Cerebellar nuclear complex (tissue), 1 donor: ENCODE measurements around the gene IGF2R.

ENCODE experiments used
- DNase-seq, 2 experiments: peaks; one replicate each; lab custom pipeline; 2025; lab: John Stamatoyannopoulos, UW

The IGF2R gene

GRCh38 chr6:160049346-160049745 is 80.5 kb downstream of the IGF2R start:
- DNase-seq: no peak

GRCh38 chr6:160050022-160050421 is 81.1 kb downstream of the IGF2R start:
- no peak for DNase-seq

- DNase-seq: no peak
Observed at GRCh38 chr6:160051390-160051789, 82.5 kb downstream of the IGF2R start.

GRCh38 chr6:160054271-160054670 is 85.4 kb downstream of the IGF2R start:
- DNase-seq: no peak

GRCh38 chr6:160054913-160055312 is 86.0 kb downstream of the IGF2R start:
- no peak for DNase-seq

- DNase-seq: no peak
Observed at GRCh38 chr6:160055378-160055777, 86.5 kb downstream of the IGF2R start.

GRCh38 chr6:160055813-160056212 is 86.9 kb downstream of the IGF2R start:
- DNase-seq: no peak

- no peak for DNase-seq
Observed at GRCh38 chr6:160057080-160057479, 88.2 kb downstream of the IGF2R start.

- DNase-seq: no peak
Observed at GRCh38 chr6:160058603-160059215, 89.8 kb downstream of the IGF2R start.

GRCh38 chr6:160060221-160060620 is 91.3 kb downstream of the IGF2R start:
- DNase-seq: no peak

GRCh38 chr6:160060920-160061447 is 92.1 kb downstream of the IGF2R start:
- no peak for DNase-seq

- DNase-seq: no peak
Observed at GRCh38 chr6:160063771-160064413, 95.0 kb downstream of the IGF2R start.

- DNase-seq: no peak
Observed at GRCh38 chr6:160065200-160065599, 96.3 kb downstream of the IGF2R start.

- no peak for DNase-seq
Observed at GRCh38 chr6:160067564-160067963, 98.7 kb downstream of the IGF2R start.

GRCh38 chr6:160068346-160068745 is 99.5 kb downstream of the IGF2R start:
- no peak for DNase-seq

GRCh38 chr6:160069050-160069454 is 100.2 kb downstream of the IGF2R start:
- no peak for DNase-seq

- DNase-seq: no peak
Observed at GRCh38 chr6:160069459-160069858, 100.6 kb downstream of the IGF2R start.

GRCh38 chr6:160070427-160070826 is 101.5 kb downstream of the IGF2R start:
- no peak for DNase-seq

- no peak for DNase-seq
Observed at GRCh38 chr6:160070831-160071230, 101.9 kb downstream of the IGF2R start.

GRCh38 chr6:160071805-160072690 is 103.2 kb downstream of the IGF2R start:
- DNase-seq: no peak

- DNase-seq: no peak
Observed at GRCh38 chr6:160073272-160073671, 104.4 kb downstream of the IGF2R start.

- no peak for DNase-seq
Observed at GRCh38 chr6:160076009-160076408, 107.1 kb downstream of the IGF2R start.

- no peak for DNase-seq
Observed at GRCh38 chr6:160077024-160077423, 108.1 kb downstream of the IGF2R start.
